Measurements from ENCODE around the gene RAB26.
"Not testable (repeated sequence)": the region's sequence is repeated elsewhere in the genome, so short reads cannot be mapped to it uniquely, and the experiment has no call there.

GRCh38 chr16:2117960-2118722, 30.3 kb upstream of the RAB26 start:
- TF ChIP-seq POLR2A, CTCF, POLR2AphosphoS5, EP300 (IDR thresholded peaks at IDR 0.05): not testable (repeated sequence)
